ENCODE results near the gene PEG3. TPM values are rescaled to one million over a fixed set of nuclear protein-coding genes. Genes with fewer than 3 reads are reported as not detected.

Gene PEG3
- 0.43 and 0.48 TPM in 2 replicates for total RNA-seq

GRCh38 chr19:56840451-56841192 is at the start of gene PEG3, which contains the start of gene ZIM2:
PEG3 (minus strand) TSS chr19:56840726; CDS start chr19:56824655, 16,071 bp downstream.
ZIM2 (minus strand) TSS chr19:56840726; CDS start chr19:56824277, 16,449 bp downstream.

Other genes starting within 250 kb of the PEG3 start
- 5.3 and 9.4 TPM in 2 replicates for gene ZNF71, start 245.4 kb downstream of the PEG3 start, total RNA-seq
- gene SMIM17, start 197.6 kb downstream of the PEG3 start, total RNA-seq = 0.24 TPM in 1 of 2 replicates, not detected in the other
- 0.21 and 0.24 TPM in 2 replicates for gene ZNF835, start 169.0 kb downstream of the PEG3 start, total RNA-seq
- not detected in 2 replicates for gene ZIM2, start within 50 bp of the PEG3 start, total RNA-seq

All from tracheal epithelial cell (primary cell).